GM21529 (cell line): ENCODE results near the gene SLC4A9.
"Not testable (repeated sequence)": the region's sequence is repeated elsewhere in the genome, so short reads cannot be mapped to it uniquely, and the experiment has no call there.

Experiments
- ATAC-seq: cut with Tn5 transposase; IDR thresholded peaks from one replicate; pipeline ENCODE4 v1.9.1; 2021; ENCODE audit not compliant: unreplicated experiment

SLC4A9 gene

DNA sequence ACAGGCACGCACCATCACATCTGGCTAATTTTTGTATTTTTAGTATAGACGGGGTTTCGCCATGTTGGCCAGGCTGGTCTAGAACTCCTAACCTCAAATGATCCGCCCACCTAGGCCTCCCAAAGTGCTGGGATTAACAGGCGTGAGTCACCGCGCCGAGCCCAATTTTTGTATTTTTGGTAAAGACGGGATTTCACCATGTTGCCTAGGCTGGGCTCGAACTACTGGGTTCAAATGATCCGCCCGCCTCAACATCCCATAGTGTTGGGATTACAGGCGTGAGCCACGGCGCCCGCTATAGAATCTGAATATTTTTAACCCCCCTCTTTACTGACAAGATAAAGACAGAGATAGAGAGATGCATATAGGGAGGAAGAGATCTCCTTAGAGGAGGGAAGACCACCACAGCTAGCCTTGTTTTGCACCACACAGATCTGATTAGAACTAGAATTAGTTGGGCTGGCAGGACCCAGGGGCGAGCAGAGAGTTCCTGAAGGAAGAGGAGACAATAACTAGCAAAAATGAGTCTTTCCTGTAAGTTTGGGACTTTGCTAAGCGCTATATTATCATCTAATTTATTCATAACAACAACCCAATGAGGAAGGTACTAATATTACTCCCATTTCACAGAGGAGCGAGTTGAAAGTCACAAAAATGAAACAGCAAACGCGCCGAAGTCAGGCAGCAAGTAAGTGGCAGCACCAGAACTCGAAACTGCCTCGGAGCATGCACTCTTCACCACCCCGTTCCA, 40.2 kb downstream of the SLC4A9 start:
- peak; percentile 0 for ATAC-seq

DNA sequence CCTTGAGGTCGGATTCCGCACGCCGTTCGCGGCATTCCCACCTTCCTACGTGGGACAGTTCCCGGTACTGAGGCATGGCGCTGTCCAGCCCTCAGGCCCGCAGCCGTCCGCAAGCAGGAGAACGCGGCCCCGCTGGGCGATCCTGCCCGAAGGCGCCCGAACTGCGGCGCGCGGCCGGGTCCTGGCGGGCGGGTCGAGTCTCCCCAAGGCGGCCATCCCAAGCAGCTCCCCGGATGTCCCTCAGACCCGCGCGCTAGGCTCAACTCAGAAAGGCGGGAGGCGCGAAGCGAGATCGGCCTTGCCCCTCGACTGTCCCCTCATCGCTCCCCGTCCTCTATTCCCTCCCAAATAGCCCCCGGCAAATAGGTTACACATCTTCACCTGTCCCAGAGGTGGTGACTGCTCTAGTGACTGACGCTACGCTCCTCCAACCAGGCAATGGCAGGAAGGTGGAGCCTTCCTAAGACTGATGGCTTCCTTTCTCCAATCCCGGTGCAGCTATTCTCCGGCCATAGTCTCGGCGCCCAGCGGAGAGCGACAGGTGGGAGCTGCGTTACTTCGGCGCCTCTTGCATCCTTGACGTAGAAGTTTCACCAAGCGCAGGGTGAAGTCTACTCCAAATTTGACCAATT, 40.9 kb downstream of the SLC4A9 start:
- ATAC-seq, result peak; percentile 67

DNA sequence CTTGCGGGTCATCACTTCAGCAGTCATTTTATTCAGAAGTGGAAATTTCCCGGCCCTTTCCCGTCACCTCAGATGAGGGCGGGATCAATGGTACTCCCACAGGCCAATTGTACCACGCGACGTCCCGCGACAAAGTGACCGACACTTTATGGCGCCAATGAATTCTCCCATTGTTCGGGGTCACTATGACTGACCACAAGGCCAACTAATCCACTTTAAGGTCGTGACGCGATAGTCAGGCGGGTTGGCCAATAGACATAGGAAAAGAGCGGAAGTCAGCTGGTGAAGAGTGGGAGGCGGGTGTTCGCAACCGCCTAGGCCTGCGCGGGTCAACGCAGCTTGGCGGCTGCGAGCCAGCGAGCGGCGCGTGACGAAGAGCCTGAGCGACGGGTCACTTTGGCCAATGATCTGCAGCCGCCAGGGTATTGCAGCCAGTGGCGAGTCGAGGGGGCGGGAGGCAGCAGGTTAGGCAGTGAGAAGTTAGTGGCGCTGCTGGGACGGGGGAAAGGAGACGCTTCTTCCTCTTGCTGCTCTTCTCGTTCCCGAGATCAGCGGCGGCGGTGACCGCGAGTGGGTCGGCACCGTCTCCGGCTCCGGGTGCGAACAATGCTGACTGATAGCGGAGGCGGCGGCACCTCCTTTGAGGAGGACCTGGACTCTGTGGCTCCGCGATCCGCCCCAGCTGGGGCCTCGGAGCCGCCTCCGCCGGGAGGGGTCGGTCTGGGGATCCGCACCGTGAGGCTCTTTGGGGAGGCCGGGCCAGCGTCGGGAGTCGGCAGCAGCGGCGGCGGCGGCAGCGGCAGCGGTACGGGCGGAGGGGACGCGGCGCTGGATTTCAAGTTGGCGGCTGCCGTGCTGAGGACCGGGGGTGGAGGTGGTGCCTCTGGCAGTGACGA, 41.6 kb downstream of the SLC4A9 start, which contains the start of gene ANKHD1:
TSS of gene ANKHD1 (plus strand) at position 472 of the 896 bp plus-strand sequence. CDS start at position 607, 135 bp downstream.
- ATAC-seq, result peak; percentile 85

DNA sequence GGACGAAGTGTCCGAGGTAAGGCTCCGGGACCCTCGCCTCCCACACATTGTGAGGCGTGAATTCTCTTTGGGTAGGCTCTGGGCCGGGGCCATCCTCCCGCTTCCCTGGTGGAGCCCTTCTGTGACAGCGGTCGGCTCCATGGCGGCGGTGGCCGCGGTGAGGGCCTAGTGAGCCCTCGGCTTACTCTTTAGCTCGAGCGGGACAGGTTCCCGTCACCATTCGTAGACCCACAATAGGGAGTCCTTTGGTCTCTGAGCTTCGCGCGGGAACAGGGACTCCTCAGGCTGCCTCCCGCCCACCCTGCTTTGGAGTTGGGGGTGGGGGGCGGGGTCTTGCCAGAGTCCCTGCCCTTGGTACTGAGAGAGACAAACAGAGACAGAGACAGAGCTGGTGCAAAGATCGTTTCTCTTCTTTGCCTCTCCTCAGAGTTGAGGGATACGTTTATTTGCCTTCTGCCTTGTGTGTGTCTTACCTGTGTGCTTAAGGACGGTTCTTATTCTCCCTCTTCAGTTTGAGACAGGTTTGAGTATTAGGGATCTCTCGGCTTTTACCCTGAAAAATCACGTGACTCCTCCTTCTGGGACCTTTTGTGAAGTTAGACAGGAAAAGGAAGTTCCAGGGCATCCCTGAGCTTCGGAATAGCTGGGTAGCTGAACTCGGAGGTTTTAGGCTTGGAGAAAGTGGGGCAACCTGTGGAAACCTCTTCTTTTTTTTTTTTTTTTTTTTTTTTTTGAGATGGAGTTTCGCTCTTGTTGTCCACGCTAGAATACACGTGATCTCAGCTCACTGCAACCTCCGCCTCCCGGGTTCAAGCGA, 42.5 kb downstream of the SLC4A9 start:
- ATAC-seq, result no peak

DNA sequence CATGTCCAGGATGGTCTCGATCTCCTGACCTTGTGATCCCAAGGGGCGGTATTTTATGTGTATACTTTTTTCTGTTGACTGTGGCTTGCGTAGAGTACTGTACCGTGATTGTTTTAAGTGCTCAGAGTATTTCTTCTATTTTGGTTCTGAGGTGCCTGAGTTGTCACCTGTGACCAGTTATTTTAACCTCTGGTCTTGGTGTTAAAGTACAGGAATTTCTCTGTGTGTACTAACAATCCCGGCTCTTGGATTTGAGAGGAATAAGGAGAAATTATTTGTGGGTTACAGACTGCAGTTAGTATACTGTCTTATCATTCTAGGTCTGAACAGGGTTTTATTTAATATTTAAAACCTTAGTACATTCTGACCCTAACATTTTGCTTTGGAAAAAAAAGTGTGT, 43.6 kb downstream of the SLC4A9 start:
- no peak for ATAC-seq

DNA sequence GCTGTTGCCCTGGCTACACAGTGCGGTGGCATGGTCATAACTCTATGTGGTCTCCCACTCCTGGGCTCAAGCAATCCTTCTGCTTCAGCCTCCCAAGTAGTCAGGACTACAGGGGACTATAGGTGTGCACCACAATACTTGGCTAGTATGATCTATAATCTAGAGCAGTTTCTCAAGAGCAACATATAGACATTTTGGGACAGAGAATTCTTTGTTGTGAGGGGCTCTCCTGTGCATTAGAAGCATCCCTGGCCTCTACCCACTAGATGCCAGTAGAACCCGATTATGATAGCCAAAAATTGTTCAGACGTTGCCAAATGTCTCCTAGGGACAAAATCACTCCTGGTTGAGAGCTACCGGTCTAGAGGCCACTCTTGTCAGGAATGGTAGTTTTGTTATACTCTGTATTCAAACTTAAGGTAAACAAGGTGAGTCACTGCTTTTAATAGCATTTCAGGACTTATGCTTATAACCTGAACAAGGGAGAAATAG, 48.8 kb downstream of the SLC4A9 start:
- no peak for ATAC-seq

DNA sequence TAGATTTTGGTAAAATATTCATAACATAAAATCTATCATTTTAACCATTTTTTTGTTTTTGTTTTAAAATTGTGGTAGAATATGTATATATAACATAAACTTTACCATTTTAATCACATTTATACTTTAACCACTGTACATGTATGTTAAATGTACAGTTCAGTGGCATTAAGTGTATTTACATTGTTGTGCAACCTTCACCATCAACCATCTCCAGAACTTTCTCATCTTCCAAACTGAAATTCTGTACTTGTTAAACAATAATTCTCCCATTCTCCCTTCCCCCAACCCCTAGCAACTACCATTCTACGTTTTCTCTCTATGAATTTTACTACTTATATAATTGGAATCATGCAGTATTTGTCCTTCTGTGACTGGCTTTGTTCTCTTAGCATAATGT, 53.2 kb downstream of the SLC4A9 start:
- no peak for ATAC-seq

DNA sequence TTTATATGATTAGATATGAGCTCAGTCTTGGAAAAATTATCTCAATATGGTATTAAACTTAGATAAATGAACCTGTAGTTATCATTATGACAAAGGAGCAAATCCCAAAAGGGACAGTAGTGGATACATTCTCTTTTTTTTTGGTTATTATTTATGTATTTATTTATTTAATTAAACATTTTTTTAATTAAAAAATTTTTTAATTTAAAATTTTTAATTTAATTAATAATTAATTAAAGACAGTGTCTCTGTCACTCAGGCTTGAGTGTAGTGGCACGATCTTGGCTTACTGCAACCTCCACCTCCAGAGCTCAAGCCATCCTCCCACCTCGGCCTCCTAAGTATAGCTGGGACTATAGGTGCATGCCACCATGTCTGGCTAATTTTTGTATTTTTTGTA, 57.2 kb downstream of the SLC4A9 start:
- ATAC-seq, result no peak

DNA sequence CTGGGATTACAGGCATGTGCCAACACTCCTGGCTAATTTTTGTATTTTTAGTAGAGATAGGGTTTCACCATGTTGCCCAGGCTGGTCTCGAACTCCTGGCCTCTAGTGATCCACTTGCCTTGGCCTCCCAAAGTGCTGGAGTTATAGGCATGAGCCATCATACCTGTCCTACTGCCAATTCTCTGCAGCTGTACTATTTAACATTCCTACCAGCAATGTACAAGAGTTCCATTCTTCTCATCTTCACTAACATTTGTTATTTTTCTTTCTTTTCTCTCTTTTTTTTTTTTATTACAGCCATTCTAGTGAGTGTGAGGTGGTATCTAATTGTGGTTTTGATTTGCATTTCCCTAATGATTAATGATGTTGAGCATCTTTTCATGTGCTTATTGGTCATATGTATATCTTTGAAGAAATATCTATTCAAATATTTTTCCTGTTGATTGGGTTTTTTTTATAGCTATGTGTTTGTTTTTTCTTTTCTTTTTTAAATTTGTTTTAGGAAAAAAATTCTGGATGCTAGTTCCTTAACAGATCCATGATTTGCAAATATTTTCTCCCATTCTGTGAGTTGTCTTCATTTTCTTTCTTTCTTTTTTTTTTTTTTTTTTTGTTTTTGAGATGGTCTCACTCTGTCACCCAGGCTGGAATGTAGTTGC, 59.0 kb downstream of the SLC4A9 start:
- ATAC-seq, result no peak

DNA sequence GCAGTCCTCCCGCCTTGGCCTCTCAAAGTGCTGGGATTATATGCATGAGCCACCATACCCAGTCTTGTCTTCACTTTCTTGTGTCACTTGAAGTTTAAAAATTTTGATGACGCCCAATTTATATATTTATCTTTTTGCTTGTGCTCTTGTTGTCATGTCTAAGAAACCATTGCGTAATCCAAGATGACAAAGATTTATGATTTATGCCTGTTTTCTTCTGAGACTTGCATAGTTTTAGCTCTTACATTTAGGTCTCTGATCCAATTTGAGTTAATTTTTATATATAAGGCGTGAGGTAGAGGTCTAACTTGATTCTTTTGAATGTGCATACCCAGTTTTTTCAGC, 60.2 kb downstream of the SLC4A9 start:
- no peak for ATAC-seq

DNA sequence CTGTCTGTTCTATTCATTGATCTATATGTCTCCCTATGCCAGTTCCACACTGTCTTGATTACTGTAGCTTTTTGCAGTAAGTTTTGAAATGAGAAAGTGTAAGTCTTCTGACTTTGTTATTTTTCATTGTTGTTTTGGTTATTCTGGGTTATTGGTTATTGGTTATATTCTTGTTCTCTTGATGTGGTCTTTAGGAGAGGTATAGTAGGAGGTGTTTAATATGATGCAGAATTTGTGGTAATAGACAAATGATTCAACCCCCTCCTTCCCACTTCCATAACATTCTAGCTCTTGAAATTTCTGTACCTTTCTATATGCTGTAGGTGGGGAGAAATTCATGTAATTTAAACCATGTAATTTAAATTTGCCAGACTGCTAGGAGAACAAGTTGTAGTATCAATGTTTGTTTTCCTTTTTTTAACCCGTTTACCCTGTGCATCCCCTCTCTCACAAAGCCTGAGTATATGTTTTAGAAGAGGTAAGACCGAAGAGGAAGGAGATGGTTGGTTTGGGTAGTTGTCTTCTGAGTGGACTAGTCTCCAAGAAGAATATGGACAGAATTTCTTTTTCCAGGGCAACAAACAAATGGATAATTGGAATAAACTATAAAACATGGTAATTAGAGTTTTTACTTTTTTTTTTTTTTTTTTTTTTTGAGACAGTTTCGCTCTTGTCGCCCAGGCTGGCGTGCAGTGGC, 60.8 kb downstream of the SLC4A9 start:
- no peak for ATAC-seq

DNA sequence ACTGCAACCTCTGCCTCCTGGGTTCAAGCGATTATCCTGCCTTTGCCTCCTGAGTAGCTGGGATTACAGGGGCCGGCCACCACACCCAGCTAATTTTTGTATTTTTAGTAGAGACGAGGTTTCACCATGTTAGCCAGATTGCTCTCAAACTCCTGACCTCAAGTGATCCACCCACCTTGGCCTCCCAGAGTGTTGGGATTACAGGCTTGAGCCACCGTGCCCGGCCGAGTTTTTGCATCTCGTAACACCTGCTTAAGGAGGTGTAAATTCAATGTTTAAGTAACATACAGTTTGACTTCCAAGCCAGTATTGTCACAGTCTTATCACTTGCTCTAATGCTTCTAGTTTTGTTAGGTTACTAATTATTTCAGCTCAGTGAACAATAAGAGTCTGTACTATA, 61.4 kb downstream of the SLC4A9 start:
- not testable (repeated sequence) for ATAC-seq

DNA sequence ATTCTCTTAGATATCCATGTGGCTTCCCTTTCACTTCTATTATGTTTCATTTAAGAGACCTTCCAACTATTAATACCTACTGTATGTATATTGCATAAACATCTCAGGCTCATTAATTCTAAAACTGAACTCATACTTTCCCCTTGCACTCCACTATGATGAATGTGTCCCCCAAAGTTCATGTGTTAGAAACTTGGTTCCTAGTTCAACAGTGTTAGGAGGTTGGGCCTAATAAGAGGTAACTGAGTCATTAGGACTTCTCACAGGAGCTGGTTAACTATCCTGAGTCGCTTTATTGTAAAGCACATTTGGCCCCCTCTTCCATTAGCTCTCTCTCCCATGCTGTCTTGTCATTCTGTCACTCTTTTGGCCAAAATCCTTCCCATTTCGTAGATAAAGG, 63.6 kb downstream of the SLC4A9 start:
- ATAC-seq, result no peak

DNA sequence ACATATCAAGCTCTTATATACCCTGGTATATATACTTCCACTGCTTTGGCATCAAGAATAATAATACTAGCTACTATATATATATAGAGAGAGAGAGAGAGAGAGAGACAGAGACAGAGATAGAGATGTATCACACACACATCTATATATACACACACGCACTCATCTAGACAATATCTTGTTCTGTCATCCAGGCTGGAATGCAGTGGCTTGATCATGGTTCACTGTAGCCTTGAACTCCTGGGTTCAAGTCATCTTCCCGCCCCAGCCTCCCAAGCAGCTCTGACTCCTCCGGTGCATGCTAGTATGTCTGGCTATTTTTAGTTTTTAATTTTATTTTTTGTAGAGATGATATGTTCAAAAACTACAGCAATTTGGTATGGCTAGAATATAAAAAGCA, 64.1 kb downstream of the SLC4A9 start:
- ATAC-seq, result no peak
